BJ (cell line): ENCODE results near the gene RUSF1. TPM values are rescaled to one million over a fixed set of nuclear protein-coding genes. Genes with fewer than 3 reads are reported as not detected.

Experiments used
- CTCF ChIA-PET: fragments of 350-600 bp; formaldehyde crosslinking; extraction: SDS; loops from one replicate; lab custom pipeline; 2021; ENCODE audit warnings: antibody characterized with exemption, inconsistent platforms; lab: Yijun Ruan, JAX
- POLR2A ChIA-PET: fragments of 300-600 bp; sonication (Branson Sonifier 250); formaldehyde crosslinking; extraction: SDS; loops from one replicate; lab custom pipeline; 2021; ENCODE audit warnings: antibody characterized with exemption; lab: Charles Lee
- DNase-seq: peaks from one replicate; pipeline ENCODE4 v3.0.0-alpha.2; 2011; ENCODE audit warnings: low read depth
- H3K27me3 ChIP-seq: 2 replicates; pipeline ENCODE4 v1.6.0; 2011; ENCODE audit warnings: low read length; ENCODE audit not compliant: control insufficient read depth, insufficient read depth
- H3K36me3 ChIP-seq: 2 replicates; pipeline ENCODE4 v1.5.1; 2011; ENCODE audit warnings: low read length; ENCODE audit not compliant: control insufficient read depth, insufficient read depth
- H3K4me3 ChIP-seq: 2 replicates; pipeline ENCODE4 v1.5.1; 2011; ENCODE audit warnings: low read depth, mild to moderate bottlenecking, control low read depth, low read length
- CTCF ChIP-seq: IDR thresholded peaks from 2 replicates; pipeline ENCODE4 v1.5.1; 2011; ENCODE audit warnings: low read depth, mild to moderate bottlenecking, control low read depth, inconsistent platforms, low read length, moderate library complexity; ENCODE audit not compliant: insufficient read depth
- polyA plus RNA-seq: library from polyadenylated mRNA; depleted of rRNA; stranded (reverse); fragments of >200 nt; gene quantifications from 2 replicates; pipeline ENCODE4 v1.2.3, GENCODE V29; 2011

The RUSF1 gene
- polyA plus RNA-seq, 1 experiment = 56.4 TPM

DNA sequence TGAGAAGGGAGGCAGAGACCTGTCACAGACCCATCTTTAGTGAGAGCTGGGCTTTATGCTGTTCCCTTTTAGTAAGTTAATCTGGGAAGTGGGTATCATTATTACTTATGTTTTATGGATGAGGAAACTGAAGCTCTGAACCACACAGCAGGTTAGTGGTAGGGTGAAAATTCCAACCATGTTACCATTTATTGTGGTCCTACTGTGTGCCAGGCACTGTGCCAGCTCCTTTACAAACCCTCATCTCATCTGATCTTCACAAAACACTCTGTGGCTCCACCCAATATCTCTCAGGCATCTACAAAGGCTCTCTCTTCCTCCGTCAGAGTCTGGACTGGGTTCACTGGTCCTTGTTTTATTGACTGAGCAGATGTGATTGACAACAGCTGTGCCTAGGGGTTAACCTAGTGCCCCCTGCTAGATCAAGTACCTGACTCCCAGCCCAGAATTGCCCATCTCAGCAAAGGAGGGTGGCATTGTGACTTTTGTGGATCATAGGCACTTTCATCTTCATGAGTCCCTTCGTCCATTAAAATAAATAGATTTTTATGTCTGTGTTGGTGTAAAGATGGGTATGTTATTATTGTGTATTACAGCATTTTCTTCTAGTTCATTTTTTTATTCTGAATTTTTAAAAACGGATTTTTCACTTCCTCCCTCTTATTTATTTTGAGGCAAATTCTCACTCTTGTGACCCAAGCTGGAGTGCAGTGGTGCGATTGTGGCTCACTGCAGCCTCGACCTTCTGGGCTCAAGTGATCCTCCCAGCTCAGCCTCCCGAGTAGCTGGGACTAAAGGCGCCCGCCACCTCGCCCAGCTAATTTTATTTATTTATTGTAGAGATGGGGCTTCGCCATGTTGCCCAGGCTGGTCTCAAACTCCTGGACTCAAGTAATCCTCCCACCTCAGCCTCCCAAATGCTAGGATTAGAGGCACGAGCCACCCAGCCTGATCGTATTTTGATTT lies 33.1 kb downstream of the RUSF1 start:
- POLR2A ChIA-PET = interaction anchor here (0.8 to 1.0 kb wide), 2 partner anchors 15 to 22 kb away, joined by 3 read pairs; partner anchors contain the start of gene ARMC5
- CTCF ChIA-PET = interaction anchor here (0.8 to 2.1 kb wide), 5 partner anchors 12 to 61 kb away, joined by 3 to 6 read pairs (median 4); no protein-coding TSS in a partner anchor
- Histone ChIP-seq H3K36me3 (peaks cover 35% of the 10 kb centered on the region), H3K27me3 (no peaks in the 10 kb centered on the region), H3K4me3 (no peak overlapping the region)
- TF ChIP-seq CTCF = no peak
- DNase-seq = no peak

DNA sequence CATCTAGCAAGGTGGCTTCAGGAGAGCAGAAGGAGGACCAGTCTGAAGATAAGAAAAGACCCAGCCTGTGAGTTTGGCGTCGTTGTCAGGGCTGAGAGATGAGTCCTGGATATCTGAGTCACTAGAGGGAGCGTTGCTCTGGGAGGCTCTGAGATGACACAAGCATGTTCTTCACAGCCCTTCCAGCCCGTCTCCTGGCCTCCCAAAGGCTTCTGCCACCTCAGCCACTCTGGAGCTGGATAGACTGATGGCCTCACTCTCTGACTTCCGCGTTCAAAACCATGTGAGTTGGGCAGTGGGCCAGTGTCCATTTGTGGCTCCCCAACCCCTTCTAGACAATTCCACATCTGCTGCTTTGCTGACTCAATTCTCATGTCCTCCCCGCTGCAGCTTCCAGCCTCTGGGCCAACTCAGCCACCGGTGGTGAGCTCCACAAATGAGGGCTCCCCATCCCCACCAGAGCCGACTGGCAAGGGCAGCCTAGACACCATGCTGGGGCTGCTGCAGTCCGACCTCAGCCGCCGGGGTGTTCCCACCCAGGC lies 33.9 kb downstream of the RUSF1 start:
- DNase-seq = peak; percentile 63
- ChIA-PET POLR2A (interaction anchor here (0.8 to 1.0 kb wide), 2 partner anchors 15 to 22 kb away, joined by 3 read pairs; partner anchors contain the start of gene ARMC5), CTCF (interaction anchor here (0.6 to 2.1 kb wide), 6 partner anchors 13 to 521 kb away, joined by 3 to 6 read pairs (median 4); no protein-coding TSS in a partner anchor)
- Histone ChIP-seq H3K36me3 (peaks cover 35% of the 10 kb centered on the region), H3K27me3 (no peaks in the 10 kb centered on the region), H3K4me3 (no peak overlapping the region)
- TF ChIP-seq CTCF = peak; percentile 21; the same call in 1 of the 2 replicates

GRCh38 chr16:31473264-31473984 lies 34.8 kb downstream of the RUSF1 start:
- Histone ChIP-seq H3K36me3 (peaks cover 30% of the 10 kb centered on the region), H3K27me3 (no peaks in the 10 kb centered on the region)

GRCh38 chr16:31472709-31473203 lies 35.4 kb downstream of the RUSF1 start:
- peak; percentile 58 for DNase-seq
- ChIA-PET CTCF (interaction anchor here (0.6 to 1.0 kb wide), 7 partner anchors 12 to 293 kb away, joined by 3 to 10 read pairs (median 3); partner anchors contain the start of genes ARMC5, FUS and ZNF843), POLR2A (interaction anchor here (0.6 kb wide), 2 partner anchors 523 to 531 kb away, joined by 3 read pairs; no protein-coding TSS in a partner anchor)
- Histone ChIP-seq H3K36me3 (peaks cover 24% of the 10 kb centered on the region), H3K4me3 (peak overlapping the region; percentile 90), H3K27me3 (no peaks in the 10 kb centered on the region)
- TF ChIP-seq CTCF = peak; percentile 82

More at GRCh38 chr16:31473264-31473984, 34.8 kb downstream of the RUSF1 start:
- ChIA-PET POLR2A (interaction anchor here (0.6 to 1.0 kb wide), 2 partner anchors 21 to 532 kb away, joined by 3 read pairs; no protein-coding TSS in a partner anchor), CTCF (interaction anchor here (0.6 to 2.1 kb wide), 8 partner anchors 12 to 293 kb away, joined by 3 to 10 read pairs (median 3); partner anchors contain the start of genes ARMC5, FUS and ZNF843)
- DNase-seq = no peak
- TF ChIP-seq CTCF = no peak
- no peak overlapping the region for H3K4me3 ChIP-seq
